ENCODE measurements around the gene TMTC1. TPM values are rescaled to one million over a fixed set of nuclear protein-coding genes. Genes with fewer than 3 reads are reported as not detected.

Gene TMTC1
- total RNA-seq, 2 donors from 2014 or later = 3.3 to 6.3 TPM

DNA sequence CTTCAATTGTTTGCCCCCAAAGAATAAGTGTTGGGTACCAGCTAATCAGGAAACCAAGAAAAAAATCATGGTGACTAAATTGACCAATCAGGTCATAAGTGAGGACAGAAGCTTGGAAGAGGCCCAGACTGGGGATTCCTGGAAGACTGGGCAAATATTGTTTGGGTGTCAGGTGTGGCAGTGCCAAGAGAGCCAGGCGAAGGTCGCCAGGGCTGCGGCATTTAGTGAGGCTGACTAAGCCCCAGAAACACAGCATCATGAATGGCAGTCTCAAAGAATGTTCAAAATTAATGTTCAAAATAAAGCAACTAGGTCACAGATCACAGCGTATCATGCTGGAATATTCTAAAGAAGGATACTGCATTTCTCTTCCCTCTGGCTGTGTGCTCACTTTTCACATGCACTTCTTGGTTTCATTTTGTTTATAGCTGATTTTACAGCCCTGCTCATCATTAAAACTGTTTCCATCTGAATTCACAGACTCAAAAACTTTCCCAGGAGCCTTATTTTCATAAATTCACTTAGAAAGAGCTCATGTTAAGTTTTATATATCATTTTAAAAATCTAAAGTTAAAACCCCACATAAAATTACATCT is 201.0 kb downstream of the TMTC1 start:
- Histone ChIP-seq H3K27ac (peak overlapping the region; percentile 37), H3K36me3 (no peaks in the 10 kb centered on the region), H3K9me3 (no peaks in the 10 kb centered on the region), H3K27me3 (no peaks in the 10 kb centered on the region), H3K9ac (ENCODE audit: low read depth in 2 of 2, low read length in 2 of 2) (no peak overlapping the region), H3K4me1 (peaks cover 3% of the 10 kb centered on the region), H3K4me3 (no peak overlapping the region)
- intact Hi-C loops (cut with DNase I) = no loop called here
- no peak for DNase-seq
- no peak for TF ChIP-seq CTCF (IDR thresholded peaks at IDR 0.05)

DNA sequence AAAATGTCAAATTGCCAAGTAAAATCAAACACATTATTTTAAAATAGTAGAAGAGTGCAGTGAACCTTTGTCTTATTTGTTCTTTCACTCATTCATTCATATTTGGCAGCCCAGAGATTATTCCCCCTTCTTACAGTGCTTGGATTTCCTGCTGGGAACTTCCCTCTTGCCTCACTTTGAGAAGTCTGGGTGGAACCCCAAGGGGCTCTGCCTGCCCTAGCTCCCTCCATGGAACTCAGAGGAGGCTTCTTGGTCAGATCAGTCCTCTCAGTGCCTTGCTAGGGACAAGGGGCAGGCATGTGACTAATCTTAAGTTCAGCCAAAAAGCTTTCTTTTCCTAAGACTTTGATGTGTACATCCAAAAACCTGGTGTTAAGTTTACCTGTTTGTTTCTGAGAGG is 201.6 kb downstream of the TMTC1 start:
- no peak for DNase-seq
- intact Hi-C loops (cut with DNase I) = no loop called here
- TF ChIP-seq CTCF (IDR thresholded peaks at IDR 0.05) = no peak
- H3K9ac ChIP-seq (ENCODE audit: low read depth in 2 of 2, low read length in 2 of 2) = no peak overlapping the region
- no peak overlapping the region for H3K4me3 ChIP-seq
- no peaks in the 10 kb centered on the region for H3K9me3 ChIP-seq
- no peaks in the 10 kb centered on the region for H3K36me3 ChIP-seq
- H3K4me1 ChIP-seq = peaks cover 3% of the 10 kb centered on the region
- no peaks in the 10 kb centered on the region for H3K27me3 ChIP-seq
- peak overlapping the region; percentile 37 for H3K27ac ChIP-seq

DNA sequence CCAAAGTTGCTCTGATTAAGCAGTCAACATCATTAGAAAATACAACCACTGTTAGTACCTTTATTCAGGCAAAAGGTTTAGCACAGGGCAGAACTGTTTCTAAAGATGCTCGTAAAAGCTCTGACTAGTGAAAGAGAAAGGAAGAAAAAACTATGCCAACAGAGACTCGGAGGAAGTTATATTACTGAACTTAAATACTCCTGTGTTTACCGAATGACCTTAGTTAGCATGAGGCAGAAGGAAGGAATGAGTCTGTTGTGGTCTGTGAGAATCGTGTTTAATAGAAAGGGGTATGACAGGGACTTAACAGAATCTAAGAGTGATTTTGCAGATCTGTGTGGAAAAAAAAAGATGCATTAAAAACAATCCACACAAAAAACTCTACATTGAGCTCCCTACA is 202.1 kb downstream of the TMTC1 start:
- TF ChIP-seq CTCF (IDR thresholded peaks at IDR 0.05) = no peak
- H3K4me1 ChIP-seq = peaks cover 3% of the 10 kb centered on the region
- no peaks in the 10 kb centered on the region for H3K27me3 ChIP-seq
- no peaks in the 10 kb centered on the region for H3K36me3 ChIP-seq
- H3K4me3 ChIP-seq = no peak overlapping the region
- H3K9me3 ChIP-seq = no peaks in the 10 kb centered on the region
- no peak for DNase-seq
- intact Hi-C loops (cut with DNase I) = no loop called here
- H3K27ac ChIP-seq = peak overlapping the region; percentile 31
- H3K9ac ChIP-seq (ENCODE audit: low read depth in 2 of 2, low read length in 2 of 2) = no peak overlapping the region

- Histone ChIP-seq H3K4me1 (peaks cover 3% of the 10 kb centered on the region), H3K9me3 (no peaks in the 10 kb centered on the region), H3K9ac (ENCODE audit: low read depth in 2 of 2, low read length in 2 of 2) (no peak overlapping the region), H3K27ac (peak overlapping the region; percentile 31), H3K27me3 (no peaks in the 10 kb centered on the region), H3K4me3 (no peak overlapping the region), H3K36me3 (no peaks in the 10 kb centered on the region)
- intact Hi-C loops (cut with DNase I) = no loop called here
- no peak for DNase-seq
- no peak for TF ChIP-seq CTCF (IDR thresholded peaks at IDR 0.05)
These were observed 202.8 kb downstream of the TMTC1 start for GRCh38 chr12:29580971-29581370.

DNA sequence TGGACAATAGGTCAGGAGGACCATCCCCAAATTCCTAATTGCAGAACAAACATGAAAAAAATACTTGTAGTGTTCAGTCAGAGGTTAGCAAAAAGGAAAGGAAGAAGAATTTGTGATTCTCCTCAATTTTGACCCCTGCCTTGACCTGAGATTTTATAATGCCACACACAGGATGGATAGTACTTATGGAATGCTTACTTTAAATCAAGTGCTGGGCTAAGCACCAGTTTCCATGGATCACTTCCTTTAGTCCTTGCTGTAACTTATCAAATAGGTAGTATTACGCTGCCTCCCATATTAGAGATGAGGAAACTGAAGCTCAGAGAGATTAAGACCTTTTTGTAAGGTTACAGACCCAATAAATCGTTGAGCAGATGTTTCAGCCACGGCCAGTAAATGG is 205.0 kb downstream of the TMTC1 start:
- no peaks in the 10 kb centered on the region for H3K27me3 ChIP-seq
- DNase-seq = no peak

More for the DNA sequence above, 205.0 kb downstream of the TMTC1 start:
- H3K9me3 ChIP-seq = no peaks in the 10 kb centered on the region
- TF ChIP-seq CTCF (IDR thresholded peaks at IDR 0.05) = no peak
- no peak overlapping the region for H3K9ac ChIP-seq (ENCODE audit: low read depth in 2 of 2, low read length in 2 of 2)
- intact Hi-C loops (cut with DNase I) = no loop called here
- H3K4me3 ChIP-seq = no peak overlapping the region
- no peak overlapping the region for H3K27ac ChIP-seq
- peaks cover 3% of the 10 kb centered on the region for H3K4me1 ChIP-seq
- no peaks in the 10 kb centered on the region for H3K36me3 ChIP-seq
